HG03103 (cell line): ENCODE results near the gene MYLK4.
A peak's percentile ranks its signal among the peaks of the same experiment; 100 is the strongest.
"Not testable (repeated sequence)": the region's sequence is repeated elsewhere in the genome, so short reads cannot be mapped to it uniquely, and the experiment has no call there.

Source experiments
- ATAC-seq: cut with Tn5 transposase; IDR thresholded peaks from one replicate; pipeline ENCODE4 v1.9.1; 2021; ENCODE audit warnings: low read depth; ENCODE audit not compliant: unreplicated experiment

MYLK4 gene

GRCh38 chr6:2780102-2780737 is 29.5 kb upstream of the MYLK4 start:
- no peak for ATAC-seq

DNA sequence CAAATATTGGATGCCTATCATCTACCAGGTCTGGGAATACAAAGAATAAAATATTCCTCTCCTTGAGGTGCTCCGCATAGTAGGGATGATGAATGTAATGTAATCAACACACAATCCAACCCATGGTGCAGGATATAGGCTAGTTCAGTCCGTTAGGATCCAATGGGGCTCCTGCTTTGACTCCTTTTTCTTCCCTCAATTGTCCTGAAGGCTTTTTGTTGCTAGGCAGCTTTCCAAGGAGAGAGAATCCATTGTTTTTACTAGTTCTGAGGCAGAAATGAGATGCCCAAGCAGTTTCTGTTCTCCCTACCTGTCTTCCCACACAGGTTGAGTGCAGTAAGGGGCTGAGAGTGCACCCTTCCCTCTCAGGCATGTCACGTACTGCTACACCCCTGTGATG is 26.5 kb upstream of the MYLK4 start:
- ATAC-seq: no peak

GRCh38 chr6:2775003-2775402 is 24.3 kb upstream of the MYLK4 start:
- ATAC-seq: no peak

DNA sequence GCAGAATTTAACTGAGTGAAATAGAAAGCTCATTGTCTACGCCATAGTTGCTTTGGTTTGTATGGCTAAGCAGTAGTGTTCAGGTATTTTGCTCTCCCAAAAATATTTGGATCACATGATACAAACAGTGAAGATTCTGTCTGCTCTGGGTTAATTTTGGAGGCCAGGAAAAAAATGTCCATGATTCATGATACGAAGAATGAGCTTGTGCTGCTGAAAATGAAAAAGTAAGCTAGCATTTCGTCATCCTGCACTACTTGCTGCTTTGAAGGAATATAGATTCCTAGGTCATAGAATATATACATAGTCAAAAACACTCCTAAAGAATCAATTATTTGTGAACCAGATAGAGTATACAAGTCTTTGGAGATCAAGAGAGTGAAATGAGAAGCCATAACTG is 22.7 kb upstream of the MYLK4 start:
- no peak for ATAC-seq

- ATAC-seq: no peak
Measured at GRCh38 chr6:2772840-2773239, 22.1 kb upstream of the MYLK4 start.

GRCh38 chr6:2771079-2771478 is 20.4 kb upstream of the MYLK4 start:
- no peak for ATAC-seq

DNA sequence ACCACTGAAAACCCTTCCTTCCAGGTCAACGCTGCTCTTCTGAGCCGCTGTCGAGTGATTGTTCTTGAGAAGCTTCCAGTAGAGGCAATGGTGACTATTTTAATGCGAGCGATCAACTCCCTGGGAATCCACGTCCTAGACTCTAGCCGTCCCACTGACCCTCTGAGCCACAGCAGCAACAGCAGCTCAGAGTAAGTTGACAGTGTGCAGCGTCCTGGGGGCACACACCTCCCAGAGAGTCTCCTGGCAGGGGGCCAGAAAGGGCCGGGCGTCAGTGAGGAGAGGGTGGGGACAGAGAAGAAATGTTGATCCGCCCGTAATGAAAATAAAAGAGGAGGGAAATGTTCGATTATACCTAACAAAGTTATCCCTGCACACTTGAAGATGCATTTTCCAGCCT is 19.4 kb upstream of the MYLK4 start:
- no peak for ATAC-seq

- ATAC-seq: no peak
Measured at GRCh38 chr6:2768696-2769095, 18.0 kb upstream of the MYLK4 start.

DNA sequence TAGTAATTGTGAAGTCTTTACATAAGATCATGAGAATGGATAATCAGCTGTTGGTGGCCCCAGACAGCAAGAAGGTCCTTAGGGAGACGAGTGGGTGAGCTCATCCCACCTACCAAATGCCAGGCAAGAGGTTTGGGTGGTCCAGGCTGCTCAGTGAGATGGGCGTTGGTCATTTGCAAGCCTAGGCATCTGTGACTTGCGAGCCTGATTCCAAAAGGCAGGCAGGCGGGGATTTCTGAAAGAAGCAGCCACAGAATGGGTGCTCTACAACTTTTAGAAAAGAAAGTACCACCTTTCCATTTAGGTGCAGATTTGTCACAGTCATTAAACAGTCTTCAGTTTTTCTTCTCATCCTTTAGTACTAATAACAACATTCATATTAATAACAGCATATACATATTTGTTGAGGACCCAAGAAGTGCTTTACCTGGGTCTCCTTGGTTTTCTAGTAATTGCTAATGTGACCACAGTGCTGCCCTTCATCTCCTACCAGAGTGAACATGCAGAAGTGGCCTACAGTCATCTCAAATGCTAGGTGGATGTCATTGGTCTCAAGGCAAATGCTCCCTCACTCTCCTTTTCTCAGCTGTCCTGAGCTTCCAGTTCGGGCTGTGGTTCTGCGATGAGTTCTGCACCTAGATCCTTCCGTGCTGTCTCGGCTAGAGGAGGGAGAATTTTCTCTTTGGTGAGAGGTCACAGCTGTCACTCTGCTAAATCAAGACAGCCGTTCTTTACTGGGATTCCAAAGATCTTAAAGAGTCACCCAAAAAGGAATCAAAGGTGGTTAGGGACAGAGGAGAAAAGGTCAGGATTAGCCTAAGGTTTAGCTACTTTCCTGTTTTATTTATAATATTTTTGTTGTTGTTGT is 17.2 kb upstream of the MYLK4 start:
- ATAC-seq: no peak

DNA sequence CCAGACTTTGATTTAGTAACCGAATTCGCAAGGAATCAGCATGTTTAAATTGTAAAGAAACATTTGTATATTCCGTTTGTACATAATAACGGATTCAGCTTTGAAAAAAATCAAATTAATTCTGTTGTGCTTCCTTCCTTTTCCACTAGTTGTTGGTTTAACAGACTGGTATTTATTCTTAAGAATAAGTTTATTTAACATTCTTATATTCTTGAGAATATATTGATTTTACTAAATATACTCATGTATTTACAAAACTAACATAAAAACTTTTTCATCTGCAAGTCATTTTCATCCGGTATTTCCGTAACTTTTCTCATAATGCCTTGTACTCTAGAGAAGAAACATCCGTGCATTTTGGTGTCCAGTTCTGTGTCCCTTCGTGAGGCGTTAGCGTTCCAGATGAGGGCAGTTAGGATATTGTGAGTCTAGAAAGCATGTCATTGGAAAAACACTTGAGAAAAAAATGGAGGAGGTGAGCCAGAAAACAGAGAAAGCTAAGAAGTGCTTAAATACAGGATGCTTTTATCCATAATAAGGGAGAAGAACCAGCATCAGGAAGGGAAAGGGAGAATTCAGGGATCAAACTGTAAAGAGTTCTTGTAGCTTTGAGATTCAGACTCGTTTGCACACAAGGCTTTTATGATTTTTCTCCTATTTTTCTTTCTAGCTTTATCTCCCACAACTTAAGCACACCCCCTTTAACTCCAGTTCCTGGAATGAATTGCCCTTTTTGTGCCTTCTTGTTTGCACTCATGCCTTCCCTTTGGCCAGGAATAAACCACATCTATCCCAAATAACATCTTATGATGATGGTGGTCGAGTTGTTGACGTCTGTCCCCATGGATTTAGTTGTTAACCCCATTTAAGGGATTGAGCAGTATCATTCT is 16.3 kb upstream of the MYLK4 start:
- ATAC-seq: no peak

DNA sequence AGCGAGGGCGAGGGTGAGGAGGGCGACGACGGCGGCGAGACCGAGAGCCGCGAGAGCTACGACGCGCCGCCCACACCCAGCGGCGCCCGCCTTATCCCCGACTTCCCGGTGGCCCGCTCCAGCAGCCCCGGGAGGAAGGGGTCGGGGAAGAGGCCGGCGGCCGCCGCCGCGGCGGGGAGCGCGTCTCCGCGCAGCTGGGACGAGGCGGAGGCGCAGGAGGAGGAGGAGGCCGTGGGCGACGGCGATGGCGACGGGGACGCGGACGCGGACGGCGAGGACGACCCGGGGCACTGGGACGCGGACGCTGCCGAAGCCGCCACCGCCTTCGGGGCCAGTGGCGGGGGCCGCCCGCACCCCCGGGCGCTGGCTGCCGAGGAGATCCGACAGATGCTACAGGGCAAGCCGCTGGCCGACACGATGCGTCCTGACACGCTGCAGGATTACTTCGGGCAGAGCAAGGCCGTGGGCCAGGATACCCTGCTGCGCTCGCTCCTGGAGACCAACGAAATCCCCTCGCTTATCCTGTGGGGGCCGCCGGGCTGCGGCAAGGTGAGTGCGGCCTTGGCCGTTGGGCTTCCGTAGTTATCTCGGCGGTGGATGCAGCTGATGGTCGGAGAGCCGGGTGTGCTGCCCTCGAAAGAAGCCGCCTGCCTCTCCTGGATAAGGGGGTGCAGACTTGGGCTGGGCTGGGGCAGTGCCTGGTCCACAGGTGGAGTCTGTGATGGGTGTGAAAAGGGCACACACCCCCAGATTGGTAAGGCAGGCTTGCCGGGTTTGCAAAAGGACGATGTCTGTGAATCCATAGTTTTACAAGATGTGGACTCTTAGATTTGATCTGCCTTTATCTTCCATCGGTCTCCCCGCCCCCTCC is 15.4 kb upstream of the MYLK4 start:
- peak; percentile 19 for ATAC-seq

- ATAC-seq: peak; percentile 80
Measured at GRCh38 chr6:2765166-2765895, 14.6 kb upstream of the MYLK4 start, which contains the start of gene WRNIP1. Gene WRNIP1, plus strand, starts transcription at chr6:2765393. Its CDS starts 230 bp downstream, at chr6:2765623.

- peak; percentile 42 for ATAC-seq
Measured at GRCh38 chr6:2764610-2765165, 14.0 kb upstream of the MYLK4 start.

DNA sequence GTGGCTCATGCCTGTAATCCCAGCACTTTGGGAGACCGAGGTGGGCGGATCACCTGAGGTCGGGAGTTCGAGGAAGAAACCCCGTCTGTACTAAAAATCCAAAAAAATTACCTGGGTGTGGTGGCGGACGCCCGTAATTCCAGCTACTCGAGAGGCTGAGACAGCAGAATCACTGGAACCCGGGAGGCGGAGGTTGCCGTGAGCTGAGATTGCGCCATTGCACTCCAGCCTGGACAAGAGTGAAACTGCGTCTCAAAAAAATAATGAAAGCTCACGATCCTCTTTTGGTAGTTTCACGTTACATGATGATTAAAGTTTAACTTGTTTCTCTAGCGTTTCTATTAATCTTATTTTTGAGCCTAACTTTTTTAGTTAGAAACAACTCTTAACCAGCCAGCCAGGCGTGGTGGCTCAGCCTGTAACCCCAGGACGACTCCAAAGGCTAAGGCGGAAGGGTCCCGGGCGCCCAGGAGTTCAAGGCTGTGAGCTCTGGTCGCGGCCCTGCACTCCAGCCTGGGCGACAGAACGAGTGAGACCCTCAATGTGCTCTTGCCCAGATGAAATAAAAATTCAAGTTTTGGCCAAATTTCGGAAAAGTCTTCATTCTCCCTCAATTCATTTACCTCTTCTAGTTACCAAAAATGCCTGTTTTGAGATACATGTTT is 13.3 kb upstream of the MYLK4 start:
- no peak for ATAC-seq

- ATAC-seq: no peak
Measured at GRCh38 chr6:2763345-2763841, 12.7 kb upstream of the MYLK4 start.

- ATAC-seq: not testable (repeated sequence)
Measured at GRCh38 chr6:2762868-2763267, 12.1 kb upstream of the MYLK4 start.

DNA sequence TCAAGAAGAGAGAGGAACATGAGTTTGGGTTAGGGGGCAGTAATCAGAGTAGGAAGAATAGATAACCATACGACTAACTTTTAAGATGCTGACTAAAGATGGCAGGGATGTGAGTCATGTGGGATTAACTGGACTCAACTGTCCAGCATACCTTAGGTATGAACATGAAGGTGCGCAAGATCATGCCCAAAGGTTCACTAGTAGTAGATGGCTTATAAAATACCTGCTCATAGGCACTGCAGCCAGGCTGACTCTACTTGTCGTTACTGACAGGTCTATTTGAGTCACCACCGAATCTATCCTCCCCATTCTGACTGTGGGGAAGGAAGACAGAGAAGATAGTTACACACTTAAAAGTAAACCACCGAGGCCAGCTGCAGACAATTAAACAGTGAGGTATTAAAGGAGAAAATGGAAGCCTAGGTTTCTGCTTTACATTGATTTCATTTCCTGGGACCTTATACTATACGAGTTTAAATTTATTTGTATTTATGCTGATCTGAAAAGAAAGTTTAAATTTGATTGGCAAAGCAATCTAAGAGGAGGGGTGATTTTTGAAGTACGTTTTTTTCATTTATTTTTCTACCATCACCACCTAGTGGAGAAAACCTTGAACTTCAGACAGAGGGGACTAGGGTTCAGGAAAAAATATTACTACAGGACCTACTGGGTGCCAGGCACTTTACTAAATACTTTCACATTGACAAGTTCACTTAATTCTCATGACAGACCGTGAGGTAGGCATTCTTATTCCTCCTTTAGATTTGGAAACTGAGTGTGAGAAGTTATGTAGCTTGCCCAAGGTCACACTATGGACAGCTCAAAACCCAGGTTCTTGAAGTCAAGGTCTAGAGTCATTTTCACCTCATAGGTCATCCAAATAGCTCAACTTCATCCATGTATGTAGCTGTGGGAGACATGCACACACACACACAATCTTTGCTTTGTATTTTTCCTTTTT is 10.4 kb upstream of the MYLK4 start:
- ATAC-seq: no peak
